NCI-H345 treated with DMSO at 0.1 percent for 48 hours (cell line): ENCODE results near the gene ZNF816.
"Not testable (repeated sequence)": the region's sequence is repeated elsewhere in the genome, so short reads cannot be mapped to it uniquely, and the experiment has no call there.

Experiments
- DNase-seq: peaks from one replicate; lab custom pipeline; 2025; ENCODE audit not compliant: unreplicated experiment; lab: John Stamatoyannopoulos, UW

ZNF816 gene

GRCh38 chr19:52936151-52936953 lies 26.3 kb downstream of the ZNF816 start:
- DNase-seq: no peak

GRCh38 chr19:52935434-52935833 lies 27.2 kb downstream of the ZNF816 start:
- DNase-seq: no peak

- not testable (repeated sequence) for DNase-seq
Measured at GRCh38 chr19:52924641-52925040, 38.0 kb downstream of the ZNF816 start.

- no peak for DNase-seq
Measured at GRCh38 chr19:52923778-52924593, 38.7 kb downstream of the ZNF816 start.

- peak; percentile 38 for DNase-seq
Measured at GRCh38 chr19:52922841-52923777, 39.6 kb downstream of the ZNF816 start, which contains the start of gene ZNF888. TSS of gene ZNF888 (minus strand) at chr19:52923428. CDS start at chr19:52917873, 5,555 bp downstream.

GRCh38 chr19:52917531-52917930 lies 45.1 kb downstream of the ZNF816 start:
- DNase-seq: no peak

- no peak for DNase-seq
Measured at GRCh38 chr19:52910648-52911047, 52.0 kb downstream of the ZNF816 start.

GRCh38 chr19:52904052-52904780 lies 58.5 kb downstream of the ZNF816 start:
- not testable (repeated sequence) for DNase-seq

GRCh38 chr19:52901842-52902241 lies 60.8 kb downstream of the ZNF816 start:
- DNase-seq: no peak
